DMS153 treated with DMSO at 0.1 percent for 48 hours (cell line): ENCODE measurements around the gene LRRC8D.

ENCODE experiments used
- DNase-seq: peaks from one replicate; lab custom pipeline; 2025; ENCODE audit not compliant: unreplicated experiment; lab: John Stamatoyannopoulos, UW

Gene LRRC8D

DNA sequence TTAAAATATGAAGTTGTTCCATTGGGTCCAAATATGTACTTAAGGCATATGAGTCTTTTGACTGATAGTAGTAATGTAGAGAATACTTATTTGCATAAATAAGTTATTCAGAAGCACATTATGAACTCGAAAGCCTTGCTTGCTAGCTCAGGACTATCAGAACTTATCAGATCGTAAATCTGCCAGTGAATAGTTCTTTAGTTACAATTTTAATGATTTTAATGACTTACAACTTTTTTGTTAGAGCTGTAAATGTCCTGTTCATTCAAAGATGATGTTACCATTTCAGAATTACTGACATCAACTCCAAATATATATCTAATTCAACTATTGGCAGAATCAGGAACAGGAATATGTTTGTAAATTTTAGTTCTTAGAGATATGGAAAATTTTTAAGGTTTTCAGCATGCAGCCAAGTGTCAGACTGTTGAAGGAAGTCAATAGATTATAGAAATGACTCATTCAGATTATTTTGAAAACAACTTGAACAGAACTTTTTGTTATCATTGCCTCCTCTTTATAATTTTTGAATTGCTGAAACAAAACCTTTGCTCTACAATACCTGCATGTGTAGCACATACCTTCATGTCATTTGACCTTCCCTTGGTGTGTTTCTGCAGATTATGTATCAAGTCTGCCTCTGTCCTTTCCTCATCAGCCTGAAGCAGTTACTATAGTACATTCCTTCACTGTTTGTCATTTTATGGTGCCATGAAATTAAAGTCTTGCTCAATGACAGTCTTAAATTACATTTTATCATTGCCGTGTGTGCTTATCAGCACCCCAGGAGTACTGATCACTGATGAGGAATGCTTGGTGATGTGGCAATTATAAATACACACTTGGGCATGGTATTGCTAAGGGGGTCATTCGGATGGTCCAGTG, 44.9 kb downstream of the LRRC8D start:
- DNase-seq, result no peak

DNA sequence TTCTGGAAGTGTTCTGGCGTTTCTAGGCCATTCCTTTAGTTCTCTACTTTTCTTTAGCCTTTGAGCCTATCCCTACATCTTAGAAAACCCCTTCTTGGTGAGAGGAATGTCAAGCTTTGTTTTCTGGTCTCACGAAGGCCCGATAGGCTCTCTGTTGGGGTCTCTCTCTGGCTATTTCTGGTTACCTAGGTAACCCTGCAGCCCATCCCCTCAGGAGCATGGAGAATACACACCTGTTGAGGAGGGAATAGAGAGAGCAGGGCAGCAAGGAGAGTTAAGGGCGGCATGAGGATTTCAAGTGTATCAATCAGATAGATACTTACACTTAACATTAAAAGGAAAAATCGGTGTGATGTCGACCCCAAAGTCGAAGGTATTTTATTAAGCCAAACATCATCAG, 45.7 kb downstream of the LRRC8D start:
- DNase-seq, result no peak

DNA sequence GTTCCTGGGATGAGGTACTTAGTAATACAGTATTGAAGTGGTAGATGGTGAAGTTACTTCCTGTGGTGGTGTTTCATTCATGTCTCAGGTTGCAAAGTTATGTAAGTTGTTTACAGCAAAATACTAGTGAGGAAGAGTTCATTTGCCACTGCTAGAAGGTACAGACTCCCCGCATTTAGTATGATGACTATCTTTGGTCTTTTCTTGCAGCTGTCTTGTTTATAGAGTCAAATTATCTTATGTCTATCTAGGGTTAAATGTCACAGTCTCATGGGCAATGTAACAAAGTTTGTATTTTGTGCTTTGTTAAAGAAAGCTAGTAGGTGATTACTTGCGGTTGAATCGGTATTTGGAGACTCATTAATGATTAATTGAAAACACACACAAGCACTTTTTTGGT, 50.2 kb downstream of the LRRC8D start:
- no peak for DNase-seq

DNA sequence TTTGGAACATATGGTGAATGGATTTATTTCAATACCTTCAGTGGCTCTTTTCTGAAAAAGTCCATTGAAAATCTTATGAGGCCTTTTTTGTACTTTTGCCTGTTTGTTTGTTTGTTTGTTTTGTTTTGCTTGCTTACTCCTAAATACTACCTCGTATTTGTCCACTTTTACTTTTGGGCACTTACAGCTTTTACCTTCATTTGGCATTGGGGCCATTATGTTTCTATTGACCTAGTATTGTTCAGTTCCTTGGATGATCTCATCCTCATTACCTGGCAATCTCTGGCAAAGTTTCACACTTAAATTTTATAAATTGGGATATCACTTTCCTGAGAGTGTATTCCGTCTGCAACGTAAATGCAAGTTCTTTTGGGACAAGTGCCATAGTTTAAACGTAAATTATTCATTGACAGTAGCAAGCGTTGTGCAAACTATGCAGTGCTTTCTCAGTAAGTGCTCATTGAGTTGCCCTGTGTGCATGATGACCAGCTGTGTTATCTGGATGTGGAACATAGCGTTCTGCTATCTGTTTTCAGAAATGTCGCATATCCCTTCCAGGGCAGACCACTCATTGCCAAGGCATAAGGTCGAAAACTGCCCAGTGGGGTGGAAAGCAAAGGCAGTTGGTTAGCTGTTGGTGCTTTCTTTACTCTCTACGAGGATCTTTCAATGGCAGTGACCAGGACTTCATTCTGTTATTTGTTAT, 51.1 kb downstream of the LRRC8D start:
- no peak for DNase-seq

DNA sequence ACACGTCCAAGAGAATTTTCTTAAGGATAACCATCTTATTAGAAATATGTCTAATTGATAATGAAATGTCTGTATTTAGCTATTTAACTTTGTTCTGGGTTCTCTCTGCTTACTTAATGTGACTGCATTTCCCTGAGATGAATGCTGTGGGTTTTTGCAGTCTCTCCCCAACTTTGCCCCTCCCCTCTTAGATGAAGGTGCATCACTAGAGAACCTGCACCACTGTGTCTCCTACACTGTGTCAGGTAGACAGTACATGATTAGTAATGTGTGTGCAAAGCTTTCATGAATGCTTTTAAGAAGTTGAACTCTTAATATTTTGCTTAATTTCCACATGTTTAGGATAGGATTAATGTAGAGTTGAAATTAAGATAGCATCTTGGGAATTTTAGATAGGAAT, 51.7 kb downstream of the LRRC8D start:
- DNase-seq, result no peak

DNA sequence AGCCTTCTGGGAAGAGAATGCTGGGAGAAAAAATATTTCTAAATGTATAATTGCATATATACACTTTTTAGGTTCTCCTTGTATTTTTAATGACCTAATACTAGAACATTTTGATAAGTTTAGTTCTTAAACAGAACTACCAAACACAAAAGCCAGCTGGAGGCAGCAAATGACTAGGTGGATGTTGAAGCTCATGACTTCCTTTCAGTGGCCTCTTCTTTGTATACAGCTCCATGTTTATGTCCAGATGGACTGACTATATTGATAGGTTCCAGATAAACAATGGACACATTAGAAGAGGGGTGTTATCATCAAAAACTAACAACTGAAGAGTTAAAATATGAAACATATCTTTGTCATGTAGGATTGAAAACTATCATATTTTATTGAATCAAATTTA, 52.5 kb downstream of the LRRC8D start:
- no peak for DNase-seq

DNA sequence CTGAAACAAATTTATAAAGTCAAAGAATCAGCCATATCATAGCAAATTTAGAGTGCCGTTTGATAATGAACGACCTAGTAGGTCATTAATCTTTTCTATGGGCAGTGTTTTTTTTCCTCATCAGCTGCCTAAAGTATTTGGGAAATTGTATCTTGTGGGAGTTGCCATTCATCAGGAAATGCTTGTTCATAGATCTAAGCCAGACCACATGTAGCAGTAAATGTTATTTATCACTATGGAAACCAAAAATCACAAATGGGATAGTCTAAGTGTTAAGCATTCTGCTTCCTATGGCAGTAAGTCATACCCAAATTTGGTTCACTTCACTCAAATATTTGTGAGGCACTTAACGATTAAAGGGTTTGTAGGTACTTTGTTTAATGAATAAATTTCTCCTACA, 52.9 kb downstream of the LRRC8D start:
- DNase-seq, result no peak

DNA sequence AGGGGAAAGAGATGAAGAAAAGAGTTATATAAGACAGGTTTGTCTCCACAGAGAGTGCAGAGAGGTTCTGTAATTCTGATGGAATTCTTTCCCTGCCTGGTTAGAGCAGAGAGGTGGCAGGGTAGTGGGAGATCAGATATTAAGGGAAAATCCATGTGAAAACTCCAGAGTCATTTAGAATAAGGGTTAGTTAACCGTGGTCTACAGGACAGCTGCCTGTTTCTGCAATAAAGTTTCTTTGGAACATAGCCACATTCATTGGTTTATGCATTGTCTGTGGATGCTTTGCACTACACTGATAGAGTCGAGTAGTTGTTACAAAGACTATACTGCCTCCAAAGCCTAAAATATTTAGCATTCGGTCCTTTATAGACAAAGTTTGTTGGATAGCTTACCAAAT, 55.6 kb downstream of the LRRC8D start:
- DNase-seq, result no peak

DNA sequence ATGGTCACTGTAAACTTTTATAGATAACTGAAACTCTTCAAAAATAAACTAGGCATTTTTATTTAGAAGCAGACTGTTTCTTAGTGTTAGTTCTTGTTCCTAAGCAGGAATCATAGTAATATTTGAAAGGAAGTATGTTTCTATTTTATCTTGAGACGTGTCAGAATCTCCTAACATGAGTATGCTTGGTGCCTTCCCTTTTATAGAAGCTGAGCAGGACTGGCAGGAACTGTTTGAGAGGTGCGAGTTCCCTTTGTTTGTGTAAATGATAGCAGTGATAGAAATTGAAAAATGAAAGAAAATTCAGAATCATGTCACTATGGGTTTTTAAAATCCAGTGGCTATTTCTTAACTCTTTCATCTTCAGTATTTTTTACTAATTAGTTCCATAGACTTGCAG, 56.9 kb downstream of the LRRC8D start:
- no peak for DNase-seq

DNA sequence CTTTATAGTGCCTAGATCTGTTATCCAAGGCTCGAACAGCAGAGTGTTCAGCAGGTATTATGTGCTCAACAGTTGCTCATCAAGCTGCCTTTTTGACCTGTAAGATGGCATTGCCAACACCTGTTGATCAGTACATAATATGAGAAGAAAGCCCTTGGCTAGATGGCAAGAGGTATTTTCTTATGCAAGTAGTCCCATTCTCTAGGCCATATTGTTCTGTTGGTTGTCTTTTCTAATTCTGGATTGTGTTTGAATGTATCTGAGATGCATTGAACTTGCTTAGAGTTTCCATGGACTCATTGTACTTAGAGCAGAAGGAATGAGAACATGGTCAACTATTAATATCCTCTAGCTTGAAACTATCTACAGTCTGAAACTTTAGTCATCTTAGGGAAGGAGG, 57.4 kb downstream of the LRRC8D start:
- no peak for DNase-seq

DNA sequence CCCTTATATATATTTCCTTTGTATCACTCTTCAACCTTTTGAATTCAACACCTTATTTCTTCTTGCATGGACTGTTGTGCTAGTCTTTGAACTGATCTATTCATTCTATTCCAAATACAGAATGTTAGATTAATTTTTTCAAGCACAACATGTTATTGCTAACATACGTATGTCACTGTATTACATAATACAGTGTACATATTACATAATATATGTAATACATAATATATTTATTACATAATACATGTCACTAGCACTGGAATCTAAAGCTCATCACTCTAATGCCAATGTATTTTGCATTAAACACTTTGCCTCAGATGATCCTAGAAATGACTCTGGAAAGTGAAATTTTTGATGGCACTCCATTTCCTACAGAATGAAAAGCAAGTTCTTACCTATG, 59.8 kb downstream of the LRRC8D start:
- DNase-seq, result no peak

DNA sequence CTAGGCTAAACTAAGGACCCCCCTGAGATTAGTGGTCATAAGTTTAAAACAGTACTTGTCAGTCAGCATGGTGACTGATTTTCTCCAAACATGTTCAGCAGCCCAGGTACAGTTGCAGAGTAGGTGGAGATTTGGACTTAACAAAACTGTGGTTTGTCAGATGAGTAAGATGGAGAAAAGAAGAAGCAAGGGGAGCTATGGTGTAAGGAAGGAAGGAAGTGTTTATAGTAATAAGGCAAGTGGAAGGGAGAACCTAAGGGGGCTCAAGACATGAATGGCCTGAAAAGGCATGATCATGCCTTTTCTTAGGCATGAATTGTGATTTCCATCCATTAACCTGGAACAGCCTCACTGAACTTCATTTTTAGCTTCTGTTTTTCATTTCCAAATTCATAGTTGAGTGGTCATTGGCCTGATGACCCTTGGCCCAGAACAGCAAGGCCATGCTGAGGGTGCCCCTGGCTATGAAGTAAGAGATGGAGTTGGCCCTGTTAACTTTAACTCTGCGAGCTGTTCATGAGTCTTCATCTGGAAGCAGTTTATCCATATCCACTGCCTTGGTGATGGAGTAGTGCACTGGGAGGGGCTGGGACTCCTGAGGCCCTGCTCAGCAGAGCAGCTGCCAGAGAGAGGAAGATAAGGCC, 60.7 kb downstream of the LRRC8D start:
- no peak for DNase-seq

DNA sequence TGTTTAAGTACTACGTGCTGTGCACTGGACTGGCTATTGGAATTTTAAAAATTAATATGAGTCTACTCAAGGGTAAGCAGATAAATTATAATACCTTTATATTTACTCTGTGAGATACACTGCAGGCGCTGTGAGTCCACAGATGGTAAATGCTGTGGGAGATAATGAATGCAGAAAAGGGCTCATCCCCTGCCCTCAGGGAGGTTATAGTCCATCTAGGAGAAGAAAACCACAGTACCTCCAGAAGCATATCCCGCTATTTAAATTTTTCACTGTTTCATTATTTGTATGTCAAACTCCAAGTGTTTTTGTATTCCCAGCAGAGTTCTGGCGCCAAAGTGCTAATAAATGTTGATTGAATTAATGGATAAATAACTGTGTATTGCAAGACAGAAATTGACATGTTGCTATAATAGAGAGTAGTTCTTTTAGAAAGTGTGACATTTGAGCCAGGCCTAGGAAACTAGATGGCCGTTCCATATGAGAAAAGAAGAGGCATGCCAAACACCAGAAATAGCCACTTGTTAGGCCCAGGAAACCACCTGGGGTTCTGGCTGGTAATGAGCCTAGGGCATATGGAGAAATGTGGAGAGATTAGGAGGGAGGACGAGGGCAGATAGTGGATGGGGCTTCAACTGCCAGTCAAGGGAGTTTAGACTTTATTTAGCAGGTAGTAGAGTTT, 61.7 kb downstream of the LRRC8D start:
- no peak for DNase-seq

DNA sequence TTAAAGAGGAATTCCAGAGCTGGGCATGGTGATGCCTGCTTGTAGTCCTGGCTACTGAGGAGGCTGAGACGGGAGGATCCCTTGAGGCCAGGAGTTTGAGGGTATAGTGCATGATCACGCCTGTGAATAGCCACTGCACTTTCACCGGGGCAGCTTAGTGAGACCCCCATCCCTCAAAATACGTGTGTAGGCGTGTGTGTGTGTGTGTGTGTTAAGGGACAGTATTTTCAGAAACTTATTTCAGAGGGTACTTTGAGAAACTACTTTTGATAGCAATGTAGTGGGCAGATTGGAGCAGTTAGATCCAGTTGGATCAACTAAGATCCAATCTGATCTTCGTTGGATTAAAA, 62.2 kb downstream of the LRRC8D start:
- DNase-seq, result no peak

DNA sequence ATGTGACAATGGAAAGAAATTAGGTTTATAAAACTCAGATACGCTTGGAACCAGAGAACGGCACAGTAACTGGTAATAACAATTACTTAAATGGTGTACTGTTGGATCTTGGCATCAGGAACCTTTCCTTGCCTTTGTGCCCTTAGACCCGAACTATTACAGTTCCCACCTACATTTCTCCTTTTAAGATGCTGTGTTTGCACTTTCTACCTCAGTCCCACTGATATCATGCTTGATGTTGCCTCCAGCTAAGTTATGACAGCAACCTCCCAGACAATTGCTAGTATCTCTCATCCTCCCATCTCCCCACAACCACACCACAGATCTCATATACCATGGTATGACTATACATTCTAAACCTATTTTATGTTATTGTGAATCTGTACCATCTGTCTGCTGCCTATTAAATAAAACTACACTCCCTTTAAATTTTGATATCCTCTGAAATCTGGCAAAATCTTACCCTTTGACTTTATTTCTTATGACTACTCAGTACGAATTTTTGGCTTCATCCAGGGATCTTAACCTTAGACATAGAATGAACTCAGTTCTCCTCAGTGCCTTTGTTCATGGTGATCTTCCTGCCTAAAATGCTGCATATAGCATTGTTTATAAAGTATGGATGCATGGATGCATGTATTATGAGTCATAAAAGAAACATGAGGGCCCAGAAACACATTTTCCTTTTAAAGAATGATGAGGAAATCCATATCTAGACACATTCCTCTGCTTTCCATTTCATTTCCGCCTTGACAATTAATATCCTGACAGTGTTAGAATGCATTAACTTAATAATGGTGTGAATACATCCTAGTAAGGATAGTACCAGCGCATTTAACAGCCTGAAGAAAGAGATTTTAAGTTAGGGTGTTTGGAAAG, 64.1 kb downstream of the LRRC8D start:
- no peak for DNase-seq

DNA sequence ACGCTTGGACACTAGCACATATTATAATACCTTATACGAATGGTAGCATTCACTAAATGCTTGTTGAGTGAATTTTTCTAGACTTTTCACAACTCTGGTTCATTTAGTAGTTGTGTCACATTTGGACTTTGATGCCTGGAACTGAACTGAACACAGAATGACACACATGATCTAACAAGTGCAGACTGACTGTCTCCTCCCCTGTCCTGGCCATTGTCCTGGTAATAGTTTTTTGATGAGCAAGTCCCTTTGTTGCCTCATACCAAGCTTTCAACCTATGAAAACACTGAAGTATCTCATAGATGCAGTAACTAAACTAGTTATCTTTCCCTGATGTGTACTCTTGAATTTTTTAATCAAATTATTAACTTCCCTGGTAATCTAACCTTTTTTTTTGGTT, 66.4 kb downstream of the LRRC8D start:
- no peak for DNase-seq

DNA sequence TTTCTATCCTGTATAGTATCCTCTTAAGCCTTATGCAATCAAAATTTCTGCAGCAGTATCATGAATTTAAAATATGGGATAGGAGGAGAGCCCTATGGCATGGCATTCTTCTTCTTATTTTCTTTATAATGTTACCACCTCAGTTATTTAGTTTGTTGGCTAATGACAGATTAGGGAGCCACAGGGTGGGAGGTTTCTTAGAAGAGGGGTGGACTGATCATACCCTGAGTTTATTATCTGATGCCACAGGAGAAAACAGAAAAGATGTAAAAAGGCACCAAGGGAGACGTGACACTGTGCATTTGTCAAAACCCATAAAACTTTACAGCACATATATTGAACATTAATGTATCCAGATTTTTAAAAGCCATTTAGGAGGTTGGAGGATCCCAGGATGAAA, 66.9 kb downstream of the LRRC8D start:
- DNase-seq, result no peak

DNA sequence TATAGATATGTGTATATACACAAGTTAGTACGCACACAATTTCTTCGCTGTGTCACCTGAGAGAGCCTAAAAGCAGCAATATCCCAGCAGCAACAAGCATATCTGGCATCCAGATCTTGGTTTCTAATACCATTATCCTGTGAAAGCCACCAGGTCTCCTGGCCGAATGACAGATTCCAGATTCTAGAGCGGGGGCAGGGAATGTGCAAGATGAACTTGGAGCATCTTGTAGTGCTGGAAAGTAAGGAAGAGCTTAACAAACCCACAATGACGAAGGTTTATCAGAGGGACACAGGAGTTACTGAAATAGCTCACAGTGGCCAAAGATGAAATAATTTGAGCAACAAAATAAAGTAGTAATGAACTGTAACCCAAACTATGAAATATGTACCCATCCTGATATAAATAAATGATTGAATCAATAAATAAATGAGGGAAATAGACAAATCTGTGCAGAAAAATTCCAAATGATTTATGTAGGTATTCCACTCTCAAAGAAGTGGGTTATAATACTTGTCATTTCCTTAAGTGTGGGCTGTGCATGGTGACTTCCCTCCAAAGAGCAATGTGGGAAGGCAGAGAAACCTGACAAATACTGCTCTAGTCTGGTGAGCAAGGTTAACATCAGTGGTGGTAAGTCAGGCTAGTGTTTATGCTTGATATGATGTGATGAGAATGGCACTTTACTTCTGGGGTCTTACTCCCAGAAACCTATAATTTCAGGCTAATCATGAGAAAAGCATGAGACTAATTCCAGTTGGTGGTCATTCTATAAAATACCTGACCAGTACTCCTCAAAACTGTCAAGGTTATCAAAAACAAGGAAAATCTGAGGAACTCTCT, 67.9 kb downstream of the LRRC8D start:
- no peak for DNase-seq

DNA sequence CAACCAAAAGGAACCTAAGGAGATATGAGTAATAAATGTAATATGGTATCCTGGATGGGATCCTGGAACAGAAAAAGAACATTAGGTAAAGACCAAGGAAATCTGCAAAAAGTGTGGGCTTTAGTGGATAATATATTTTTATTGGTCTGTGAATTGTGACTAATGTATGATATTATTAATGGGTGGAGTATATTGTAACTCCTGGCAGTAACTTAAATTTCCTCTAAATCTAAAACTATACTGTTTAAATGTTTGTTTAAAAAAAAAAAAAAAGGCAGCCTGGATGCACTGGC, 68.4 kb downstream of the LRRC8D start:
- DNase-seq, result no peak
